PC-9 (cell line): Measurements from ENCODE around the gene NEB.

ENCODE experiments used
- CTCF ChIP-seq: fragments of 200-600 bp; sonication (generic); conservative IDR thresholded peaks from 2 replicates; pipeline ENCODE4 v1.6.1; 2017; ENCODE audit warnings: mixed run types, antibody characterized with exemption, mild to moderate bottlenecking, moderate library complexity
- EZH2 ChIP-seq: fragments of 200-600 bp; sonication (generic); IDR thresholded peaks from 2 replicates; pipeline ENCODE4 v1.8.0; 2017; ENCODE audit warnings: antibody characterized with exemption, low read depth

- TF ChIP-seq CTCF (no peak), EZH2 (no peak)
Measured at GRCh38 chr2:151730262-151730975, 3.9 kb downstream of the NEB start.
